Measurements from ENCODE around the gene C7orf25.

The C7orf25 gene

GRCh38 chr7:42956062-42956461 is 44.2 kb upstream of the C7orf25 start:
- Histone ChIP-seq H3K4me1 (ENCODE audit: low read length) (peaks cover 12% of the 10 kb centered on the region), H3K9ac (ENCODE audit: low read length) (no peak overlapping the region), H3K36me3 (replicated peaks; ENCODE audit: low read depth, low read length) (peaks cover 3% of the 10 kb centered on the region), H3K79me2 (ENCODE audit: low read length) (no peaks in the 10 kb centered on the region), H3K9me3 (ENCODE audit: insufficient read depth, low read length) (0 out of 2 replicates have a peak, but pooled peaks cover 3% of the 10 kb centered on the region), H3K4me2 (ENCODE audit: low read length) (no peak overlapping the region), H3K27ac (ENCODE audit: low read length) (no peak overlapping the region), H3K27me3 (ENCODE audit: low read depth, low read length) (no peaks in the 10 kb centered on the region), H4K20me1 (ENCODE audit: insufficient read depth, low read length) (no peaks in the 10 kb centered on the region), H2AFZ (ENCODE audit: low read depth, low read length) (no peak overlapping the region), H3K4me3 (ENCODE audit: low read length) (no peak overlapping the region)
- no peak for TF ChIP-seq CTCF (IDR thresholded peaks at IDR 0.05; ENCODE audit: low read depth, low read length)
- TF ChIP-seq EZH2phosphoT487 (IDR thresholded peaks at IDR 0.05; ENCODE audit: low read depth), result no peak

- no peak for TF ChIP-seq EZH2phosphoT487 (IDR thresholded peaks at IDR 0.05; ENCODE audit: low read depth)
- no peak for TF ChIP-seq CTCF (IDR thresholded peaks at IDR 0.05; ENCODE audit: low read depth, low read length)
- H3K9me3 ChIP-seq (ENCODE audit: insufficient read depth, low read length), result 0 out of 2 replicates have a peak, but pooled peaks cover 3% of the 10 kb centered on the region
- H3K4me3 ChIP-seq (ENCODE audit: low read length), result no peak overlapping the region
- no peaks in the 10 kb centered on the region for H3K4me1 ChIP-seq (ENCODE audit: low read length)
- H3K27ac ChIP-seq (ENCODE audit: low read length), result no peak overlapping the region
- no peak overlapping the region for H3K4me2 ChIP-seq (ENCODE audit: low read length)
- H3K27me3 ChIP-seq (ENCODE audit: low read depth, low read length), result no peaks in the 10 kb centered on the region
- H2AFZ ChIP-seq (ENCODE audit: low read depth, low read length), result no peak overlapping the region
- H3K36me3 ChIP-seq (replicated peaks; ENCODE audit: low read depth, low read length), result peaks cover 3% of the 10 kb centered on the region
- H4K20me1 ChIP-seq (ENCODE audit: insufficient read depth, low read length), result no peaks in the 10 kb centered on the region
- H3K9ac ChIP-seq (ENCODE audit: low read length), result no peak overlapping the region
- no peaks in the 10 kb centered on the region for H3K79me2 ChIP-seq (ENCODE audit: low read length)
Observed at GRCh38 chr7:42953994-42954393, 42.1 kb upstream of the C7orf25 start.

DNA sequence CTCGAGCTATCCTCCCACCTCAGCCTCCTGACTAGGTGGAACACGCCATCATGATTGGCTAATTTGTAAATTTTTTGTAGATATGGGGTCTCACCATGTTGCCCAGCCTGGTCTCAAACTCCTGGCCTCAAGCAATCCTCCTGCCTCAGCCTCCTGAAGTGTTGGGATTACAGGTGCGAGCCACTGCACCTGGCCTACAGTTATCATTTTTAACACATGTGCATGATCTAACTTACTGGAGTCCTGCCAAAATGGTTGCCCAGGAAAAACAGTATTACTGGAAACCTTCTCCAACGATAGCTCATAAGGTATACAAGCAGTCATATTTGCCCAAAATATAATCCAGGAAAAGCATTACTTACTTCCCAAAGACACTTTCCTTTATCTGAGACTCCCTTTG is 40.5 kb upstream of the C7orf25 start:
- Histone ChIP-seq H3K9ac (ENCODE audit: low read length) (no peak overlapping the region), H2AFZ (ENCODE audit: low read depth, low read length) (no peak overlapping the region), H4K20me1 (ENCODE audit: insufficient read depth, low read length) (no peaks in the 10 kb centered on the region), H3K4me2 (ENCODE audit: low read length) (no peak overlapping the region), H3K27me3 (ENCODE audit: low read depth, low read length) (no peaks in the 10 kb centered on the region), H3K4me1 (ENCODE audit: low read length) (no peaks in the 10 kb centered on the region), H3K4me3 (ENCODE audit: low read length) (no peak overlapping the region), H3K27ac (ENCODE audit: low read length) (no peak overlapping the region), H3K36me3 (replicated peaks; ENCODE audit: low read depth, low read length) (peaks cover 3% of the 10 kb centered on the region), H3K79me2 (ENCODE audit: low read length) (no peaks in the 10 kb centered on the region), H3K9me3 (ENCODE audit: insufficient read depth, low read length) (0 out of 2 replicates have a peak, but pooled peaks cover 3% of the 10 kb centered on the region)
- TF ChIP-seq EZH2phosphoT487 (IDR thresholded peaks at IDR 0.05; ENCODE audit: low read depth), result no peak
- TF ChIP-seq CTCF (IDR thresholded peaks at IDR 0.05; ENCODE audit: low read depth, low read length), result no peak

DNA sequence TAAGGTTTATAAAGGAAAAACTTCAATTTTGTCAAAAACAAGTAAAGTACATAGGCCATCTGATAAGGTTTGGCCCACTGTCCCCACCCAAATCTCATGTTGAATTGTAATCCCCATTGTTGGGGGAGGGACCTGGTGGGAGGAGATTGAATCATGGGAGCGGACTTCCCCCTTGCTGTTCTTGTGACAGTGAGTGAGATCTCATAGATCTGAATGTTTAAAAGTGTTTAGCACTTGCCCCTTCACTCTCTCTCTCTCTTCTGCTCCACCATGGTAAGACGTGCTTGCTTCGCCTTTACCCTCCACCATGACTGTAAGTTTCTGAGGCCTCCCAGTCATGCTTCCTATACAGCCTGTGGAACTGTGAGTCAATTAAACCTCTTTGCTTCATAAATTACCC is 38.5 kb upstream of the C7orf25 start:
- H3K9me3 ChIP-seq (ENCODE audit: insufficient read depth, low read length), result no peaks in the 10 kb centered on the region
- peaks cover 14% of the 10 kb centered on the region for H3K4me1 ChIP-seq (ENCODE audit: low read length)
- no peak overlapping the region for H2AFZ ChIP-seq (ENCODE audit: low read depth, low read length)
- no peak overlapping the region for H3K4me2 ChIP-seq (ENCODE audit: low read length)
- H4K20me1 ChIP-seq (ENCODE audit: insufficient read depth, low read length), result no peaks in the 10 kb centered on the region
- no peak overlapping the region for H3K4me3 ChIP-seq (ENCODE audit: low read length)
- H3K9ac ChIP-seq (ENCODE audit: low read length), result no peak overlapping the region
- no peaks in the 10 kb centered on the region for H3K27me3 ChIP-seq (ENCODE audit: low read depth, low read length)
- no peak overlapping the region for H3K27ac ChIP-seq (ENCODE audit: low read length)
- no peaks in the 10 kb centered on the region for H3K79me2 ChIP-seq (ENCODE audit: low read length)
- peaks cover 3% of the 10 kb centered on the region for H3K36me3 ChIP-seq (replicated peaks; ENCODE audit: low read depth, low read length)
- TF ChIP-seq CTCF (IDR thresholded peaks at IDR 0.05; ENCODE audit: low read depth, low read length) (no peak), EZH2phosphoT487 (IDR thresholded peaks at IDR 0.05; ENCODE audit: low read depth) (no peak)

All from OCI-LY3 (cell line).